Activated CD8-positive, alpha-beta T cell treated with anti-CD3 and anti-CD28 coated beads for 36 hours (primary cell): ENCODE data around the gene LITAFD. TPM values are rescaled to one million over a fixed set of nuclear protein-coding genes. Genes with fewer than 3 reads are reported as not detected.

Experiments
- ATAC-seq: fragments of 200-7000 bp; cut with Tn5 transposase; one replicate; pipeline ENCODE4 v1.10.0; 2021; ENCODE audit warnings: mild to moderate bottlenecking, moderate library complexity
- CTCF ChIA-PET: fragments of 350-600 bp; sonication (Branson Sonifier 250); formaldehyde crosslinking; loops from one replicate; lab custom pipeline; 2021; ENCODE audit warnings: antibody characterized with exemption; lab: Charles Lee
- POLR2A ChIA-PET: fragments of 350-600 bp; sonication (Branson Sonifier 250); formaldehyde crosslinking; loops from one replicate; lab custom pipeline; 2021; ENCODE audit warnings: antibody characterized with exemption; lab: Charles Lee
- DNase-seq: peaks from one replicate; pipeline ENCODE4 v3.0.0-alpha.2; 2020
- H3K27ac Mint-ChIP-seq: one replicate; pipeline ENCODE4 v1.8.0; 2021; ENCODE audit warnings: mild to moderate bottlenecking, mixed read lengths
- H3K27me3 Mint-ChIP-seq: one replicate; pipeline ENCODE4 v1.8.0; 2021; ENCODE audit warnings: mixed read lengths
- H3K36me3 Mint-ChIP-seq: one replicate; pipeline ENCODE4 v1.8.0; 2021; ENCODE audit warnings: low read depth, mixed read lengths
- H3K4me1 Mint-ChIP-seq: one replicate; pipeline ENCODE4 v1.8.0; 2021; ENCODE audit warnings: low read depth, mixed read lengths
- H3K4me3 Mint-ChIP-seq: one replicate; pipeline ENCODE4 v1.8.0; 2021; ENCODE audit warnings: mild to moderate bottlenecking, moderate library complexity, mixed read lengths
- H3K9me3 Mint-ChIP-seq: one replicate; pipeline ENCODE4 v1.8.0; 2021; ENCODE audit warnings: mixed read lengths
- CTCF ChIP-seq: fragments of 200-600 bp; IDR thresholded peaks from one replicate; pipeline ENCODE4 v1.8.0; 2022; ENCODE audit warnings: antibody characterized with exemption, mild to moderate bottlenecking
- intact Hi-C: fragments of 100-400 bp; cut with micrococcal nuclease; formaldehyde crosslinking; loops from one replicate; pipeline ENCODE4 v1.10.0; 2022
- total RNA-seq, 2 experiments: library from RNA; stranded (reverse); gene quantifications; one replicate each; pipeline ENCODE4 v1.2.3, GENCODE V29; 2021

Gene LITAFD
- total RNA-seq, 2 experiments from 2014 or later, result not detected

- no peak for TF ChIP-seq CTCF
- Mint-ChIP-seq H3K27me3 (no peaks in the 10 kb centered on the region), H3K9me3 (no peaks in the 10 kb centered on the region), H3K36me3 (peaks cover 76% of the 10 kb centered on the region), H3K4me3 (no peak overlapping the region), H3K4me1 (no peaks in the 10 kb centered on the region), H3K27ac (no peak overlapping the region)
- ChIA-PET CTCF (interaction anchor here (2.1 to 6.5 kb wide), 3 partner anchors 20 to 239 kb away, joined by 5 to 29 read pairs (median 8); no protein-coding TSS in a partner anchor), POLR2A (interaction anchor here (0.7 kb wide), 1 partner anchor 45 kb away, joined by 4 read pairs; no protein-coding TSS in a partner anchor)
- ATAC-seq (no peak), DNase-seq (no peak)
- intact Hi-C loops, result no loop called here
Observed at GRCh38 chr16:8900343-8900742, 18.2 kb downstream of the LITAFD start.

DNA sequence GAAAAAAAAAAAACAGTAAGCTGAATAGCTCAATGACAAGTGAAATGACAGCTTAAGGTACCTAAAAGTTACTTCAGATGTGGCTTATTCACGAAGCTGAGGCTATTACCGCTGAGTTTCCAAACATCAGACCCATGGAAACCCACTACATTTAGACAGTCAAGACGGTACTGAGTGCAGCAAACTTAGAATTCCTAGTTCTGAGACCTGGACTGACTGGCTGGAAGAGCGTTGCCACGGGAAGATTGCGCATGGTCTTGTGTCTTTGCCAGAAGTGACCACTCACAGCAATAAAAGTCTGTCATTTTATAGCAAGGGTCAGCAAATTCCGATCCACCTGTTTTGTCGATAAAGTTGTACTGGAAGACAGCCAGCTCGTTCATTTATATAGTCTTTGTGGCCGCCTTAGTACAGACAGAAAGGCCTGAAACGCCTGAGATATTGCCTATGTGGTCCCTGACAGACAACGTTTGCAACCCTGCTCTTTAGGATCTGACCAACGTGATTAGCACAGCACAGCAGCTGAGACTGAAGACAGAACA is 19.2 kb downstream of the LITAFD start:
- ChIA-PET CTCF (interaction anchor here (2.1 to 6.5 kb wide), 3 partner anchors 21 to 237 kb away, joined by 5 to 29 read pairs (median 8); no protein-coding TSS in a partner anchor), POLR2A (interaction anchor here (0.7 to 0.9 kb wide), 2 partner anchors 31 to 44 kb away, joined by 3 to 4 read pairs; no protein-coding TSS in a partner anchor)
- no peaks in the 10 kb centered on the region for H3K27me3 Mint-ChIP-seq
- peaks cover 84% of the 10 kb centered on the region for H3K36me3 Mint-ChIP-seq
- no peak for TF ChIP-seq CTCF
- intact Hi-C loops, result no loop called here
- H3K9me3 Mint-ChIP-seq, result no peaks in the 10 kb centered on the region
- no peak for DNase-seq
- H3K4me3 Mint-ChIP-seq, result no peak overlapping the region
- no peak for ATAC-seq
- H3K27ac Mint-ChIP-seq, result no peak overlapping the region
- no peaks in the 10 kb centered on the region for H3K4me1 Mint-ChIP-seq

DNA sequence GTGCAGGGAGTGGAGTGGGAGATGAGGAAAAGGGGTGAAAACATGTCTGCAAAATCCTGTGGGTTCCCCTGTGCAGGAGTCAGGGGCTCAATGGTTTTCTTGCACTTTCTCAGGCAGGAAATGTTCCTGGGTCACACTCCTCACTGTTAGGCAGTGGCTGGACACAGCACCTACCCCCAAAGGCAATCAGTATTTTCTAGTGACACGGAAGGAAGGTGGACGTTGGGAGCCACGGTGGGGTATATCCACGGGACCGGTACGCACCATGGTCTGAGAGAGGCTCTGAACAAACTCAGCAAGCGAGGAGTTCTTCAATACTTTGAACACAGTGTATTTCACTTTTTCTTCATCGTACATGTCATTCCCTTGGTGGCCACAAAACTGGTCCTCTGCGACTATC is 20.9 kb downstream of the LITAFD start:
- ChIA-PET POLR2A (interaction anchor here (0.6 kb wide), 1 partner anchor 34 kb away, joined by 3 read pairs; the partner anchor contains the start of gene CARHSP1), CTCF (no interaction called here)
- no peak overlapping the region for H3K4me3 Mint-ChIP-seq
- H3K9me3 Mint-ChIP-seq, result no peaks in the 10 kb centered on the region
- peaks cover 7% of the 10 kb centered on the region for H3K4me1 Mint-ChIP-seq
- H3K27ac Mint-ChIP-seq, result no peak overlapping the region
- no peak for DNase-seq
- peaks cover 82% of the 10 kb centered on the region for H3K36me3 Mint-ChIP-seq
- ATAC-seq, result no peak
- H3K27me3 Mint-ChIP-seq, result no peaks in the 10 kb centered on the region
- TF ChIP-seq CTCF, result no peak
- intact Hi-C loops, result no loop called here

DNA sequence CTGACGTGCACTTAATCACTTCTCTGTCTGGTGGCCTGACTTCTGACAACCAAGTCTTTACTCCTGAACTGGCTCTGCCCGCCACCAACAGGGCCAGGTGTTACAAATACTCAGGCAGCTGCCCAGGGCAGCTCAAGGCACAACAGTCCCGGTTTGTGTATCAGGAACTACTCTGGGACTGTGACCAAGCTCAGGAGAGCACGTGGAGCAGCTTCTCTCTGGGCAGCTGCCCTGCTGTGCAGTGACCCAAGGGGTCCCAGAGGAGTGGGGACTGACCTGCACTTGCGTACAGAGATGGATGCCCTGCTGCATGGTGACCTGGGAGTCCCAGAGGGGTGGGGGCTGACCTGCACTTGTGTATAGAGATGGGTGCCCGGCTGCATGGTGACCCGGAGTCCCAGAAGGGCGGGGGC is 21.9 kb downstream of the LITAFD start:
- CTCF ChIA-PET, result interaction anchor here (0.7 to 1.8 kb wide), 2 partner anchors 33 to 105 kb away, joined by 3 to 4 read pairs; no protein-coding TSS in a partner anchor
- intact Hi-C loops, result no loop called here

More for the DNA sequence above, 21.9 kb downstream of the LITAFD start:
- TF ChIP-seq CTCF, result no peak
- ATAC-seq (no peak), DNase-seq (no peak)
- Mint-ChIP-seq H3K36me3 (peaks cover 85% of the 10 kb centered on the region), H3K9me3 (no peaks in the 10 kb centered on the region), H3K4me1 (peaks cover 8% of the 10 kb centered on the region), H3K27me3 (no peaks in the 10 kb centered on the region), H3K4me3 (no peak overlapping the region), H3K27ac (no peak overlapping the region)
- POLR2A ChIA-PET, result no interaction called here
